CD4-positive, alpha-beta T cell (primary cell): ENCODE data around the gene LRP1B. TPM values are rescaled to one million over a fixed set of nuclear protein-coding genes. Genes with fewer than 3 reads are reported as not detected.

Experiments used
- ATAC-seq: fragments of 200-7000 bp; cut with Tn5 transposase; one replicate; pipeline ENCODE4 v1.10.0; 2022; ENCODE audit warnings: mild to moderate bottlenecking; ENCODE audit not compliant: poor library complexity
- CTCF ChIA-PET: fragments of 350-600 bp; sonication (Branson Sonifier 250); formaldehyde crosslinking; loops from one replicate; lab custom pipeline; 2021; ENCODE audit warnings: antibody characterized with exemption, inconsistent platforms; lab: Charles Lee
- POLR2A ChIA-PET: fragments of 350-600 bp; sonication (Branson Sonifier 250); formaldehyde crosslinking; loops from one replicate; lab custom pipeline; 2021; ENCODE audit warnings: antibody characterized with exemption, inconsistent platforms; lab: Charles Lee
- DNase-seq, 14 experiments: peaks; one replicate each; pipeline ENCODE4 v3.0.0-alpha.2; 2013 to 2020; ENCODE audit warnings: mixed read lengths in 2 of 14
- H3K27ac ChIP-seq, 2 donors: one replicate each; pipeline versions ENCODE4 v1.5.1 to v1.7.0; 2013; ENCODE audit warnings: low read length in 2 of 2, low read depth in 1 of 2, mild to moderate bottlenecking in 1 of 2
- H3K27me3 ChIP-seq, 2 experiments: 1 replicate in 1 of 2; 2 replicates in 1 of 2; pipeline versions ENCODE4 v1.6.1 to v1.7.0; 2013; ENCODE audit warnings: low read length in 2 of 2, control low read depth in 1 of 2, mild to moderate bottlenecking in 1 of 2, moderate library complexity in 1 of 2; ENCODE audit not compliant: insufficient read depth in 2 of 2, control insufficient read depth in 1 of 2
- H3K36me3 ChIP-seq: one replicate; pipeline ENCODE4 v1.6.1; 2013; ENCODE audit warnings: low read length, control low read depth; ENCODE audit not compliant: insufficient read depth
- H3K4me1 ChIP-seq: one replicate; pipeline ENCODE4 v1.6.1; 2013; ENCODE audit warnings: low read length, control low read depth; ENCODE audit not compliant: insufficient read depth
- H3K4me3 ChIP-seq: one replicate; pipeline ENCODE4 v1.5.1; 2013; ENCODE audit warnings: mild to moderate bottlenecking, low read length, moderate library complexity
- H3K9me3 ChIP-seq, 2 experiments: 1 replicate in 1 of 2; 2 replicates in 1 of 2; pipeline versions ENCODE4 v1.6.1 to v1.7.0; 2013; ENCODE audit warnings: low read length in 2 of 2, mild to moderate bottlenecking in 2 of 2, control low read depth in 1 of 2, moderate library complexity in 1 of 2; ENCODE audit not compliant: control insufficient read depth in 1 of 2, insufficient read depth in 1 of 2
- H3K27ac Mint-ChIP-seq: one replicate; pipeline ENCODE4 v1.8.0; 2020; ENCODE audit warnings: mixed read lengths
- H3K27me3 Mint-ChIP-seq: one replicate; pipeline ENCODE4 v1.8.0; 2021; ENCODE audit warnings: mixed read lengths
- H3K36me3 Mint-ChIP-seq: one replicate; pipeline ENCODE4 v1.8.0; 2021; ENCODE audit warnings: low read depth, mixed read lengths
- H3K4me1 Mint-ChIP-seq: one replicate; pipeline ENCODE4 v1.8.0; 2021; ENCODE audit warnings: low read depth, mixed read lengths
- H3K4me3 Mint-ChIP-seq: one replicate; pipeline ENCODE4 v1.8.0; 2020; ENCODE audit warnings: mild to moderate bottlenecking, mixed read lengths
- H3K9me3 Mint-ChIP-seq: one replicate; pipeline ENCODE4 v1.8.0; 2020; ENCODE audit warnings: mixed read lengths
- CTCF ChIP-seq: fragments of 200-600 bp; IDR thresholded peaks from one replicate; pipeline ENCODE4 v1.8.0; 2022; ENCODE audit warnings: antibody characterized with exemption, mild to moderate bottlenecking
- intact Hi-C, 2 experiments: fragments of 100-400 bp; cut with DNase I in 1 of 2; cut with micrococcal nuclease in 1 of 2; formaldehyde crosslinking; loops; one replicate each; pipeline versions ENCODE4 v1.15.1 to v1.9.0; 2023 to 2025; cut with DNase I, micrococcal nuclease
- total RNA-seq, 174 experiments: library from RNA in 2 of 174; stranded (reverse) in 2 of 174; gene quantifications; one replicate each; pipeline ENCODE4 v1.2.3 and lab custom pipeline; 2021 to 2026

The LRP1B gene
- total RNA-seq, 2 experiments from 2014 or later: not detected

DNA sequence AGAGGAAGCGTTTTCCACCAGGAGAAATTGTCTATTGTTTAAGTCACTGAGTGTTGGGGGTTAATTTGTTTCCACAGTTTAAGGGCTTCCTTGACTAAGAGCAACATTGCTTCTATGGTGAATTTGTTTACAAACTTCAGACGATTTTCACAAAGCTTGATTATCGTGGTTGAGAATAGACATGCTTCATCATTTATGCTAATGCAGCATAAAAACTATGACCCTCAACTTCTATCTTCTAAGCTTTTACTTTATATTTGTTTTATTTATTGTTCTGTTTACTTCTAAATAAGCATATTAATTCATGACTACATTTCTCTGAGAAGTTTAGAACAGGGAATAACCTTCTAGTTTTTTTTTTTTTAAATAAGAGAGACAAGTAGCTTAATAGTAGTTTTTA lies 483.5 kb downstream of the LRP1B start:
- DNase-seq: no peak
- Mint-ChIP-seq H3K4me3 (no peak overlapping the region), H3K9me3 (peaks cover 15% of the 10 kb centered on the region), H3K36me3 (no peaks in the 10 kb centered on the region), H3K27ac (no peak overlapping the region), H3K4me1 (no peaks in the 10 kb centered on the region), H3K27me3 (no peaks in the 10 kb centered on the region)
- ATAC-seq: no peak
- Histone ChIP-seq H3K4me1 (no peaks in the 10 kb centered on the region), H3K27me3 (no peaks in the 10 kb centered on the region), H3K4me3 (no peak overlapping the region), H3K9me3 (peaks cover 0 to 3% of the 10 kb centered on the region in 2 experiments), H3K36me3 (no peaks in the 10 kb centered on the region), H3K27ac (no peak overlapping the region)
- intact Hi-C loops: no loop called here
- ChIA-PET POLR2A (no interaction called here), CTCF (no interaction called here)
- no peak for TF ChIP-seq CTCF

DNA sequence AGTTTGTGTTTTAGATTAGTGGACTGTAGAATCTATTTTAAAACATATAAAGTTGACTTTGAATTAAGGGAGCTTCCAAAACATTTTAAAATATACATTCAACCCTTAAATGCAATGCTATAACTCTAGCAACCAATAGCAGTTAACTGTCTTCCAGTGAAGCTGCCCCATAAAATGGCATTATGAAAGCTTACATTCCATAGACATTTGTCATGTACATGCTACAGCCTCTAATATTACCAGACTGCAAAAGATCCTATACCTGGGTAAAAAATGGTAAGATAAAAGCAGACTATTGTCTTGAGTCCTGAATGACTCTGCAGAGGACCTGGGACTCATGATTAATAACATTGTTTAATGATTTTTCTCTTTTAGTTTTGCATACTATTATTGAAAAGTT lies 489.4 kb downstream of the LRP1B start:
- CTCF ChIA-PET: no interaction called here
- H3K4me3 Mint-ChIP-seq: no peak overlapping the region
- Histone ChIP-seq H3K4me3 (no peak overlapping the region), H3K27me3 (no peaks in the 10 kb centered on the region), H3K4me1 (no peaks in the 10 kb centered on the region), H3K36me3 (no peaks in the 10 kb centered on the region), H3K27ac (no peak overlapping the region), H3K9me3 (no peaks in the 10 kb centered on the region)
- ATAC-seq (no peak), DNase-seq (no peak)
- POLR2A ChIA-PET: no interaction called here
- H3K27me3 Mint-ChIP-seq: no peaks in the 10 kb centered on the region
- peaks cover 18% of the 10 kb centered on the region for H3K9me3 Mint-ChIP-seq
- TF ChIP-seq CTCF: no peak
- intact Hi-C loops: no loop called here
- no peak overlapping the region for H3K27ac Mint-ChIP-seq
- no peaks in the 10 kb centered on the region for H3K4me1 Mint-ChIP-seq
- no peaks in the 10 kb centered on the region for H3K36me3 Mint-ChIP-seq

DNA sequence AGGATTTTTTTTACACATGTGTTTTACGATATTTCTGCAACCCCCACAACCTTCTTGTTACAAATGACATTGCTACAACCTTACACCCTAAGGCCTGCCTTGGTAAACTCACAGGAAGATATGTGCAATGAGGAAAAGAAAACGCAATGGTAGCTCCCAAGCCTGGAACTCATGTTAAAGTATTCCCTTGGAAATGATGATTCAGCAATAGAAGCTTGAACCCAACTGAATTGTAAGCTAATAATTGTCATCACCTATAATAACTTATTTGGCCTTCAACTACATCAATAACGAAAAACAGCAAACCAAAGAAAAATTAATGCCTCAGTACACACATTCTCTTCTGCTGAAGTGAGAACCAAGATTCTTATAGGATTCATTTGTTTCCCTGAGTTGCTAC lies 491.0 kb downstream of the LRP1B start:
- Mint-ChIP-seq H3K4me3 (no peak overlapping the region), H3K27me3 (no peaks in the 10 kb centered on the region), H3K4me1 (no peaks in the 10 kb centered on the region), H3K36me3 (no peaks in the 10 kb centered on the region), H3K27ac (no peak overlapping the region), H3K9me3 (peaks cover 18% of the 10 kb centered on the region)
- intact Hi-C loops: no loop called here
- no peak for TF ChIP-seq CTCF
- H3K4me3 ChIP-seq: no peak overlapping the region
- POLR2A ChIA-PET: no interaction called here
- ATAC-seq: no peak
- H3K27ac ChIP-seq: no peak overlapping the region
- H3K27me3 ChIP-seq: no peaks in the 10 kb centered on the region
- CTCF ChIA-PET: interaction anchor here (0.7 kb wide), 1 partner anchor 462 kb away, joined by 3 read pairs; no protein-coding TSS in a partner anchor
- H3K4me1 ChIP-seq: no peaks in the 10 kb centered on the region
- no peak for DNase-seq
- no peaks in the 10 kb centered on the region for H3K9me3 ChIP-seq
- no peaks in the 10 kb centered on the region for H3K36me3 ChIP-seq
